ENCODE results near the gene PARVB. TPM values are rescaled to one million over a fixed set of nuclear protein-coding genes. Genes with fewer than 3 reads are reported as not detected.

The PARVB gene
- total RNA-seq, 1 donor from 2014 or later = 91.7 TPM

DNA sequence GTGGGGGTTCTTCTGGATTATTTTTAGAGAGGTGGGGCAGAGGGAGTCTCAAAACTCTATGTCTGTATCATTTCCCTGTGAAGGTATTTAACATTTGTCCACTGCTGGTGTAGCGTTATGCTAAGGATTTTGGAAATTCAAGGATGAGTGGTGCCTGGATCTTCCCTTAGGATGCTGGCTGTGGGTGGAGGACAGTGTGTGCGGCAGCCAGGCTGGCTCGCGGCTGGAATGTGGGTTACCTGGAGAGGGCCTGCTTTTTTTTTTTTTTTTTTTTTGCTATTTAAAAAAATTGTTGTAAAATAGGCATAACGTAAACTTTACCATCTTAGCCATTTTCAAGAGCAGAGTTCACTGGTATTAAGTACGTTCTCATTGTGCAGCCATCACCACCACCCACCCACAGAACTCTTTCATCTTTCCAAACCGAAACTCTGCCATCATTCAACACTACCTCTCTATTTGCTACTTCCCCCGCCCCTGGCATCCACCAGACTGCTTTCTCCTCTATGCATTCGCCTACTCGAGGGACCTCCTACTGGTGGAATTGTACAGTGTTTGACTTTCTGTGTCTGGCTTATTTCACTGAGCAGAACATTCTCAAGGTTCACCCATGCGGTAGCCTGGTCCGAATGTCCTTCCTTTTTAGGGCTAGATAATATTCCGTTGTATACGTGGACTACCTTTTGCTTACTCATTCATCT is 67.1 kb downstream of the PARVB start:
- H3K27ac Mint-ChIP-seq = no peak overlapping the region
- H3K4me1 Mint-ChIP-seq (ENCODE audit: low read depth) = peaks cover 15% of the 10 kb centered on the region
- intact Hi-C loops (cut with micrococcal nuclease) = no loop called here
- H3K9me3 Mint-ChIP-seq = no peaks in the 10 kb centered on the region
- peaks cover 2% of the 10 kb centered on the region for H3K36me3 Mint-ChIP-seq (ENCODE audit: low read depth)
- no peak for DNase-seq (ENCODE audit: low spot score)
- H3K27me3 Mint-ChIP-seq (ENCODE audit: insufficient read depth) = no peaks in the 10 kb centered on the region
- H3K4me3 Mint-ChIP-seq = no peak overlapping the region

DNA sequence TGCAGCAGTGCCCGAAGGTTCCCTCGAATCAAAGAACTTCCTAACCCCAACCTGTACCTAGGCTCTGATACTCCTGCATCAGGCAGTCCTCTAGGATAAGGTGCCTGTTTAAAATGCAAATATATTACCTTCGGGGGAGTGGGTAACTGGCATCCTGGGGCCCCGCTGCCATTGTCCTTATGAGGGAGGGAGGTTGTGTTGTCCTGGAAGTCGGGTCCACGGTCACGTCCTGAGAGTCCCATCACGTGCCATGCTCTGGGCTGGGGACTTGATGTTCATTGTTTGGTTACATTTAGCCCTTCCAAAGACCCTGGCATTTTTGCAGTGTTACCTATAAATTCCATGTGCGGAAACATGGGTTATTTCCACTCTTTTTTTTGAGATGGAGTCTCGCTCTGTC is 67.6 kb downstream of the PARVB start:
- H3K4me1 Mint-ChIP-seq (ENCODE audit: low read depth) = peaks cover 15% of the 10 kb centered on the region
- H3K27ac Mint-ChIP-seq = no peak overlapping the region
- no peak overlapping the region for H3K4me3 Mint-ChIP-seq
- peaks cover 4% of the 10 kb centered on the region for H3K36me3 Mint-ChIP-seq (ENCODE audit: low read depth)
- no peaks in the 10 kb centered on the region for H3K9me3 Mint-ChIP-seq
- intact Hi-C loops (cut with micrococcal nuclease) = no loop called here
- DNase-seq (ENCODE audit: low spot score) = no peak
- no peaks in the 10 kb centered on the region for H3K27me3 Mint-ChIP-seq (ENCODE audit: insufficient read depth)

DNA sequence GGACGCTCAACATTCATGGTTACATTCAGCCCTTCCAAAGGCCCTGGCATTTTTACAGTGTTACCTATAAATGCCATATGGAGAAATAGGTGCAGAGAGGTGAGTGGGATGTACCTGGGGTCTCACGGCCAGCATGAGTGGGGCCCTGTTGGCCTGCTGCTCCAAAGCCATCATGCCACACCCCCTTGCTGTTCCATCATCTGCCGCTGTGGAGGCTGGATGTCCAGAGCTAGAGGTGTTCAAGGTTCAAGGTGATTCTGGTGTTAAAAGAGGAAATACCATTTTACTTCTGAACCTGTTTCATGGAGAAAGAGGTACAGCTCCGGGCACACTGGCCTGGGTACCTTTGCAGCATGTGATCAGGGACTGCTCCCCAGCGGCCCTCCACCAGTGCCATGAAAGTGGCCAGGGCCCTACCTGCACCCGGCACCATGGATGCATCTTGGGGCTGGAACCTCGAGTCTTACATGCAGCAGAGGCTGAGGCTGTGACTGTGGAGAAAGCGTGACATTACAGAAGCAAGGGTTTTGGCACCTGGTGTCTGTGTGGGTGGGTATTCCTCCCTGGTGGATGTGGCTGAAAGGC is 68.6 kb downstream of the PARVB start:
- no peak for DNase-seq (ENCODE audit: low spot score)
- Mint-ChIP-seq H3K36me3 (ENCODE audit: low read depth) (peaks cover 4% of the 10 kb centered on the region), H3K27me3 (ENCODE audit: insufficient read depth) (no peaks in the 10 kb centered on the region), H3K27ac (no peak overlapping the region), H3K9me3 (no peaks in the 10 kb centered on the region), H3K4me1 (ENCODE audit: low read depth) (peaks cover 15% of the 10 kb centered on the region), H3K4me3 (no peak overlapping the region)
- intact Hi-C loops (cut with micrococcal nuclease) = no loop called here

DNA sequence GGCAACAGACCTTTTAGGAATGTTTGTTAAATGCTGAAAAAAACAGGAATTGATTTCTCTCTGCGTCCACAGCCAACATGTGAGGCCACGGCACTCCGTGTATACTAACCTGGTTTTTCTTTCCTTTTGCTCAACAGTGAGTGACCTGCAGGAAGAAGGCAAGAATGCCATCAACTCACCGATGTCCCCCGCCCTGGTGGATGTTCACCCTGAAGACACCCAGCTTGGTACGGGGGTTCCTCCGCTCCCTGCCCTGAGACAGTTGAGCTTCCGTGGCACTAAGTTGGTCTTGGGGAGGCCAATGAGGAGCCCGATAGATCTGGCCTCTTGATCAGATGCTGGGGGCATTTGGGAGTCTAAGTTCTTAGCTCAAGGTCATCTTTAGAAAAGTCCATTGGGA is 69.7 kb downstream of the PARVB start:
- DNase-seq (ENCODE audit: low spot score) = no peak
- H3K4me3 Mint-ChIP-seq = no peak overlapping the region

DNA sequence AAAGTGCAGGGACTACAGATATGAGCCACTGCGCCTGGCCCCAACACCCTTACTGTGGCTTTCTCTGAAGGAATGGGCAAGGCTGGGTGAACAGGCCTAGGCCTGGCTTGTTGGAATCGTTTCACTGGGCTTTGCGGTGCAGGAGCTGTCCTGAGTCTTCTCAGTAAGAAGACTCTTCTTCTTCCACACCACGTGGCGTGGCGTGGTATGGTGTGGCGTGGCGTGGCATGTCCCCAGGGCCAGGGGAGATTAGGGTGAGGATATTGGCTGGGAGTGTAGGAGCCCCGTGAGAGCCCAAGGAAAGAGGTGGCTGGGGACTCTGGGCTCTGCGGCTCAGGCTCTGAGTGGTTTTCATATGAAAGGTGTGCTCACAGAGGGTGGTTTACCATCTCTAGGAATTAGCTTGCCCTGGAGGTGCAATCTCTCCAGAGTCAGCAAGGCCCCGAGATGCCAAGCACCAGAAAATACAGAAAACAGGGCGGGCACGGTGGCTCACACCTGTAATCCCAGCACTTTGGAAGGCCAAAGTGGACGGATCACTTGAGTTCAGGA is 70.7 kb downstream of the PARVB start:
- Mint-ChIP-seq H3K4me1 (ENCODE audit: low read depth) (peaks cover 15% of the 10 kb centered on the region), H3K4me3 (no peak overlapping the region), H3K27me3 (ENCODE audit: insufficient read depth) (no peaks in the 10 kb centered on the region), H3K36me3 (ENCODE audit: low read depth) (peaks cover 4% of the 10 kb centered on the region), H3K9me3 (no peaks in the 10 kb centered on the region), H3K27ac (no peak overlapping the region)
- DNase-seq (ENCODE audit: low spot score) = no peak
- intact Hi-C loops (cut with micrococcal nuclease) = no loop called here

More for the DNA sequence above, 69.7 kb downstream of the PARVB start:
- Mint-ChIP-seq H3K27ac (no peak overlapping the region), H3K9me3 (no peaks in the 10 kb centered on the region), H3K27me3 (ENCODE audit: insufficient read depth) (no peaks in the 10 kb centered on the region), H3K36me3 (ENCODE audit: low read depth) (peaks cover 4% of the 10 kb centered on the region), H3K4me1 (ENCODE audit: low read depth) (peaks cover 15% of the 10 kb centered on the region)
- intact Hi-C loops (cut with micrococcal nuclease) = no loop called here

DNA sequence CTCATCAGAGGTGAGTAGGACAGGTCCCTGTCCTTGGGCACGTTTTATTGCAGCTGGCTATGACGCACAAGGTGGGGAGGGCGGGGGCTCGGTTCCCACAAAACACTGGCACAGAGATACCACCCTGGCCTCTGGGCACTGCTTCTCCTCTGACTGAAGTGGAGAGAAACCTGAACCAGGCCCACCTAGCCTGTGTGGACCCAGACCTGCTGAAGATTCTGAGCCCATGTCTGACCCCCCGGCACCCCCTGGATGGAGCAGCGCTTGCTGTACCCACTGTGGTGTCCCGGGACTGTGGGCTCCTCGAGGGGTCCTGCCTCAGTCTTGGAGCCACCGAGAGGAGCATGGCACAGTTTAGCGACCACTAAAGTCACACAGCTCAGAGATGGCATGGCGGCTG is 72.6 kb downstream of the PARVB start:
- H3K4me1 Mint-ChIP-seq (ENCODE audit: low read depth) = no peaks in the 10 kb centered on the region
- no peaks in the 10 kb centered on the region for H3K27me3 Mint-ChIP-seq (ENCODE audit: insufficient read depth)
- H3K9me3 Mint-ChIP-seq = no peaks in the 10 kb centered on the region
- H3K4me3 Mint-ChIP-seq = no peak overlapping the region
- H3K27ac Mint-ChIP-seq = no peak overlapping the region
- no peak for DNase-seq (ENCODE audit: low spot score)
- H3K36me3 Mint-ChIP-seq (ENCODE audit: low read depth) = peaks cover 4% of the 10 kb centered on the region
- intact Hi-C loops (cut with micrococcal nuclease) = no loop called here

DNA sequence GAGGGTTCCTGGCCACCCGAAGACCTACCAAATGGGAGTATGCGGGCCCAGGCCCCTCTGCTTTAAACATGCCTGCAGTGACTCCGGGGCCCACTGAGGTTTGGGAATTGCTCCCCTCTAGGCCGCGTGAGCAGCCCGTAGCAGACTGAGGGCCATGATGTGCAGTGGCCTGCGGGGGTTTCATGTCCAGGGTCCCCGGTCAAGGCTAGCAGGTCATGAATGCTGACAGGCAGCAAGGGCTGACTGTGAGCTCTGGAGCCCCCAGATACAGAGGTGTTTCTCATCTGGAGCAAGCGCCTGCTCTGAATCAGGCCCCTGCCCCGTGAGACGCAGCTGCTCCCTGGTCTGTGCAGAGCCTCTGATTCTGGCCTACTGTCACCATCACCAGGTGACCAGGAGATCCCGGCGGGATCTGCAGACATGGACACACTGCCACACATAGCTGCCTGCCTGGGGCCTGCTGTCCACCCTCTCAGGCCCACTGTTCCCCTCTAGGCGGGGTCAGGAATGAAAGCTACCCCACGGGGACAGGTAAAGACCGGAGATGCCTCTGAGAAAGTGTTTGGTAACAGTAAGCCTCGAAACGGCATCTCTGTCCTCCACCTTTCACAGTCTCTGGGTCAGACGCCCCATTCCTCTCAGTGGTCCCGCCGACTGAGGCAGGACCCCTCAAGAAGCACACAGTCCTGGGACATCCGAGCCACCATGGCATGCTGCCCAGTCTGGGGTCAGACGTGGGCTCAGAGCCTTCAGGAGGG is 73.3 kb downstream of the PARVB start:
- intact Hi-C loops (cut with micrococcal nuclease) = no loop called here
- Mint-ChIP-seq H3K36me3 (ENCODE audit: low read depth) (peaks cover 5% of the 10 kb centered on the region), H3K9me3 (no peaks in the 10 kb centered on the region), H3K27ac (no peak overlapping the region), H3K27me3 (ENCODE audit: insufficient read depth) (no peaks in the 10 kb centered on the region), H3K4me3 (no peak overlapping the region), H3K4me1 (ENCODE audit: low read depth) (no peaks in the 10 kb centered on the region)
- DNase-seq (ENCODE audit: low spot score) = no peak

- intact Hi-C loops (cut with micrococcal nuclease) = no loop called here
Observed at GRCh38 chr22:44098021-44098739, 74.1 kb downstream of the PARVB start.

GRCh38 chr22:44098966-44099530 is 74.9 kb downstream of the PARVB start:
- intact Hi-C loops (cut with micrococcal nuclease) = no loop called here
- Mint-ChIP-seq H3K27ac (no peak overlapping the region), H3K27me3 (ENCODE audit: insufficient read depth) (no peaks in the 10 kb centered on the region), H3K9me3 (no peaks in the 10 kb centered on the region), H3K4me3 (no peak overlapping the region), H3K36me3 (ENCODE audit: low read depth) (peaks cover 5% of the 10 kb centered on the region), H3K4me1 (ENCODE audit: low read depth) (no peaks in the 10 kb centered on the region)
- no peak for DNase-seq (ENCODE audit: low spot score)

More at GRCh38 chr22:44098021-44098739, 74.1 kb downstream of the PARVB start:
- no peaks in the 10 kb centered on the region for H3K27me3 Mint-ChIP-seq (ENCODE audit: insufficient read depth)
- H3K4me3 Mint-ChIP-seq = no peak overlapping the region
- H3K4me1 Mint-ChIP-seq (ENCODE audit: low read depth) = no peaks in the 10 kb centered on the region
- no peak for DNase-seq (ENCODE audit: low spot score)
- no peak overlapping the region for H3K27ac Mint-ChIP-seq
- no peaks in the 10 kb centered on the region for H3K9me3 Mint-ChIP-seq
- H3K36me3 Mint-ChIP-seq (ENCODE audit: low read depth) = peaks cover 5% of the 10 kb centered on the region

- intact Hi-C loops (cut with micrococcal nuclease) = no loop called here
- Mint-ChIP-seq H3K4me1 (ENCODE audit: low read depth) (no peaks in the 10 kb centered on the region), H3K27ac (no peak overlapping the region), H3K4me3 (no peak overlapping the region), H3K9me3 (no peaks in the 10 kb centered on the region), H3K36me3 (ENCODE audit: low read depth) (peaks cover 5% of the 10 kb centered on the region), H3K27me3 (ENCODE audit: insufficient read depth) (no peaks in the 10 kb centered on the region)
- DNase-seq (ENCODE audit: low spot score) = no peak
Observed at GRCh38 chr22:44099696-44100095, 75.6 kb downstream of the PARVB start.

- Mint-ChIP-seq H3K4me3 (no peak overlapping the region), H3K27me3 (ENCODE audit: insufficient read depth) (no peaks in the 10 kb centered on the region), H3K9me3 (no peaks in the 10 kb centered on the region), H3K36me3 (ENCODE audit: low read depth) (peaks cover 5% of the 10 kb centered on the region), H3K27ac (no peak overlapping the region), H3K4me1 (ENCODE audit: low read depth) (no peaks in the 10 kb centered on the region)
- intact Hi-C loops (cut with micrococcal nuclease) = no loop called here
- no peak for DNase-seq (ENCODE audit: low spot score)
Observed at GRCh38 chr22:44100411-44100810, 76.3 kb downstream of the PARVB start.

DNA sequence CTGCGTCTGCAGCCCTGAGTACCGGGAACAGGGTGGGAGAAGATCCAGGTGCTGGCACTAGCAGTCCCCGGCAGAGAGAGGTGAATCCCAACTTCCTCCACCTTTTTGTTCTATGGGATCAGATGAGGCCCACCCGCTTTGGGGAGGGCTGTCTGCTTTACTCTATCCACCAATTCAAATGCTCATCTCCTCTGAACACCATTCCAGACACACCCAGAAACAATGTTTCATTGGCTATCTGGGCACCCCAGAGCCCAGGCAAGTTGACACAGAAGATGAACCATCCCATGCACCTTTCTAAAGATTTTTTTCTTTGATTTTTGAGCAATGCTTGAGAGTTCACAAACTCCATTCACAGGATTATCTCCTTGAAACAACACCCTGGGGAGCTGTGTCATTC is 78.0 kb downstream of the PARVB start:
- Mint-ChIP-seq H3K4me3 (no peak overlapping the region), H3K27ac (no peak overlapping the region), H3K36me3 (ENCODE audit: low read depth) (peaks cover 3% of the 10 kb centered on the region), H3K27me3 (ENCODE audit: insufficient read depth) (no peaks in the 10 kb centered on the region), H3K4me1 (ENCODE audit: low read depth) (no peaks in the 10 kb centered on the region), H3K9me3 (no peaks in the 10 kb centered on the region)
- no peak for DNase-seq (ENCODE audit: low spot score)
- intact Hi-C loops (cut with micrococcal nuclease) = no loop called here

Measured in activated T-helper 1 cell treated with anti-CD3 and anti-CD28 coated beads, Interleukin-12 subunit alpha, Interleukin-12 subunit beta, Interleukin-2, Interleukin-4 antibody, amounts not matched to agents 30 ng/mL and 10 ng/mL and 1 ng/mL, durations not matched to agents 14 hours and 24 hours and 36 hours (primary cell).